Sigmoid colon (tissue), 7 donors: ENCODE results near the gene JPH4. TPM values are rescaled to one million over a fixed set of nuclear protein-coding genes. Genes with fewer than 3 reads are reported as not detected.
A peak's percentile ranks its signal among the peaks of the same experiment; 100 is the strongest.

Source experiments
- DNase-seq: peaks from one replicate; pipeline ENCODE4 v3.0.0-alpha.2; 2019
- H3K27ac ChIP-seq, 4 donors: fragments of 200-600 bp; sonication (generic); one replicate each; pipeline ENCODE4 v1.5.1; 2016 to 2019; ENCODE audit warnings: mild to moderate bottlenecking in 1 of 4
- H3K27me3 ChIP-seq, 3 donors: fragments of 200-600 bp; sonication (generic); one replicate each; pipeline ENCODE4 v1.5.1; 2019; ENCODE audit warnings: mild to moderate bottlenecking in 1 of 3
- H3K36me3 ChIP-seq, 4 donors: fragments of 200-600 bp; sonication (generic); one replicate each; pipeline ENCODE4 v1.5.1; 2016 to 2019
- H3K4me1 ChIP-seq, 4 donors: fragments of 200-600 bp; sonication (generic); one replicate each; pipeline ENCODE4 v1.5.1; 2017 to 2019
- H3K4me3 ChIP-seq, 4 donors: fragments of 200-600 bp; sonication (generic); one replicate each; pipeline ENCODE4 v1.5.1; 2017 to 2019; ENCODE audit warnings: mild to moderate bottlenecking in 2 of 4, moderate library complexity in 1 of 4
- H3K9me3 ChIP-seq, 4 donors: fragments of 200-600 bp in 3 of 4; sonication (generic) in 3 of 4; one replicate each; pipeline versions ENCODE4 v1.5.1 to v1.6.1; 2013 to 2019
- EP300 ChIP-seq, 4 donors: sonication (generic); formaldehyde crosslinking; IDR thresholded peaks; one replicate each; pipeline ENCODE4 v1.6.1; 2017; ENCODE audit warnings: antibody characterized with exemption in 4 of 4
- POLR2A ChIP-seq, 2 donors: fragments of 450-650 bp; IDR thresholded peaks; one replicate each; pipeline ENCODE4 v1.6.1; 2016; ENCODE audit warnings: antibody characterized with exemption in 2 of 2, mild to moderate bottlenecking in 2 of 2, moderate library complexity in 2 of 2
- POLR2AphosphoS5 ChIP-seq, 4 donors: sonication (generic); formaldehyde crosslinking; IDR thresholded peaks; one replicate each; pipeline ENCODE4 v1.6.1; 2017; ENCODE audit warnings: antibody characterized with exemption in 4 of 4
- WGBS, 2 donors: extraction: QIAGEN DNeasy Blood & Tissue Kit; methylation state at CpG; one replicate each; pipeline ENCODE4 v1.1.7; 2013; 5-methylcytosine and 5-hydroxymethylcytosine counted together
- intact Hi-C: fragments of 100-400 bp; cut with DNase I; formaldehyde crosslinking; loops from one replicate; pipeline ENCODE4 v1.15.1; 2023
- polyA plus RNA-seq, 3 donors: library from polyadenylated mRNA; stranded (reverse); fragments of 200-250 nt; gene quantifications; one replicate each; pipeline ENCODE4 v1.2.3, GENCODE V29; 2013
- total RNA-seq, 4 donors: library from RNA; depleted of rRNA; stranded (reverse); fragments of >200 nt; gene quantifications; one replicate each; pipeline ENCODE4 v1.1.0, GENCODE V29; 2016
- TF ChIP-seq, protein P1 (sequence below), 4 experiments: fragments of 450-650 bp in 3 of 4; fragments of 200-600 bp in 1 of 4; IDR thresholded peaks; one replicate each; pipeline ENCODE4 v1.5.1; 2016 to 2019; ENCODE audit warnings: antibody characterized with exemption in 4 of 4, mild to moderate bottlenecking in 3 of 4, moderate library complexity in 2 of 4
- donor health status: healthy with polysubstance abuse.
- donor health status: Bipolar disorder and iron deficiency.
- donor health status: healthy.

Gene JPH4
- total and polyA plus RNA-seq, 7 donors = 0.60 to 3.0 (median 1.6) TPM; not detected in 1

DNA sequence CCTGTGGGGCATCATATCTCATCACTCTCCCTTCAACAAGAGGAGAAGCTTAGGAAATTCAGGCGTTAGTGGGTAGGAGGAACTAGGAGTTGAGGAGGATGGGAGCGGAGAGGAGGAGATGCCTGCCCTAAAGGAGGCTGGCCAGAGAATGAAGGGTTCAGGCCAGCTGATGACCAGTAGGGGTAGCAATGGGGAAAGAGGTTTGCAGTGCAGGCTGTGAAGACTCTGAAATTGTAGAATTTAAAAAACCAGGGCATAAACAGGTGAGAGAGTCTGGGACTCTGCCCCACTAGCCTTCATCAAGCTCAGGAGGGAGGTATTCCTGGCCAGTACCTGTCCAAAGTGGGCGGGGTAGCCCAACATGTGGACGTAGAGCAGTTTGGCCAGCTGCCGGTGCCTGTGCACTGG, 11.8 kb downstream of the JPH4 start:
- intact Hi-C loops = no loop called here
- WGBS, 2 donors = 15 to 22% methylated on average over 5 of the region's 5 CpGs

DNA sequence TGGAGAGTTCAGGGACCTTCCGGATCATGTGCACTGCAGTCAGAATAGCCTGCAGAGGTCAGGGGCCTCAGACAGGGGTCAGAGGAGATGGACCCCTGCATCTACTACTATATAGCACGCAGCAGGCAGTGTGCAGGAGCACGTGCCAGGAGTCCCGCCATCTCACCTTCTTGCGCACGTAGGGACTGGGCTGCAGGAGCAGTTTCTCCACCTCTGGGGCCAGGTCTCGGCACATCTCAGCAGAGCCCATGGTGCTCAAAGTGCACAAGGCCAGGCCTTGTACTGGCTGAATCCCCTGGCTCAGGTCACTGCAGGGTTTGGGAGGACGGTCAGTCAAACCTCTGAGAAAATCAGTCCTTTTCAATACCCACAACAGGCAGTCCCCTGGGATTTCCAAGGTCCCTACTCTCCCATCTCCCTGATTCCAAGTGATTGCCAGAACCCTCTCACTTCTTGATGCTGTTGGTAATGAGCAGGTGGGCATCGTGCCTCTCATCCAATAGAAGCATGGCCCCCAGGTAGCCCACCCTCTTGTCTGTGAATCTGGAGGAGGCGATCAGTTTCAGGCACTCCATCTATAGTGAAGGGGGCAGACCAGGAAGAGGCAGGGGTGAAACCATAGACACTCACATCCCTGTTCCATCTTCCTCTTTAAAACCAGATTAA, 12.3 kb downstream of the JPH4 start:
- intact Hi-C loops = no loop called here
- Histone ChIP-seq H3K9me3 (no peaks in the 10 kb centered on the region), H3K36me3 (no peaks in the 10 kb centered on the region), H3K4me3 (peak overlapping the region in 2 of 4 donors; percentile 54 to 68), H3K4me1 (peaks cover 0 to 19% (median 10%) of the 10 kb centered on the region in 4 donors), H3K27ac (no peak overlapping the region), H3K27me3 (peaks cover 0 to 6% (median 0%) of the 10 kb centered on the region in 3 donors)
- DNase-seq = peak; percentile 57
- 93 to 96% methylated on average over 10 of the region's 10 CpGs for WGBS, 2 donors
- TF ChIP-seq POLR2AphosphoS5 (IDR thresholded peaks at IDR 0.05) (no peak), EP300 (IDR thresholded peaks at IDR 0.05) (no peak), POLR2A (IDR thresholded peaks at IDR 0.05) (no peak)
- TF ChIP-seq, protein P1, sequence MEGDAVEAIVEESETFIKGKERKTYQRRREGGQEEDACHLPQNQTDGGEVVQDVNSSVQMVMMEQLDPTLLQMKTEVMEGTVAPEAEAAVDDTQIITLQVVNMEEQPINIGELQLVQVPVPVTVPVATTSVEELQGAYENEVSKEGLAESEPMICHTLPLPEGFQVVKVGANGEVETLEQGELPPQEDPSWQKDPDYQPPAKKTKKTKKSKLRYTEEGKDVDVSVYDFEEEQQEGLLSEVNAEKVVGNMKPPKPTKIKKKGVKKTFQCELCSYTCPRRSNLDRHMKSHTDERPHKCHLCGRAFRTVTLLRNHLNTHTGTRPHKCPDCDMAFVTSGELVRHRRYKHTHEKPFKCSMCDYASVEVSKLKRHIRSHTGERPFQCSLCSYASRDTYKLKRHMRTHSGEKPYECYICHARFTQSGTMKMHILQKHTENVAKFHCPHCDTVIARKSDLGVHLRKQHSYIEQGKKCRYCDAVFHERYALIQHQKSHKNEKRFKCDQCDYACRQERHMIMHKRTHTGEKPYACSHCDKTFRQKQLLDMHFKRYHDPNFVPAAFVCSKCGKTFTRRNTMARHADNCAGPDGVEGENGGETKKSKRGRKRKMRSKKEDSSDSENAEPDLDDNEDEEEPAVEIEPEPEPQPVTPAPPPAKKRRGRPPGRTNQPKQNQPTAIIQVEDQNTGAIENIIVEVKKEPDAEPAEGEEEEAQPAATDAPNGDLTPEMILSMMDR (IDR thresholded peaks at IDR 0.05) = no peak

More for the DNA sequence above, 11.8 kb downstream of the JPH4 start:
- TF ChIP-seq POLR2AphosphoS5 (IDR thresholded peaks at IDR 0.05) (no peak), POLR2A (IDR thresholded peaks at IDR 0.05) (no peak), EP300 (IDR thresholded peaks at IDR 0.05) (no peak)
- TF ChIP-seq, protein P1 (IDR thresholded peaks at IDR 0.05) = no peak
- Histone ChIP-seq H3K4me1 (peaks cover 0 to 19% (median 10%) of the 10 kb centered on the region in 4 donors), H3K9me3 (no peaks in the 10 kb centered on the region), H3K36me3 (no peaks in the 10 kb centered on the region), H3K4me3 (peak overlapping the region; percentile 50 to 68 (median 60)), H3K27ac (peak overlapping the region; percentile 62 to 73 (median 64)), H3K27me3 (peaks cover 0 to 11% (median 0%) of the 10 kb centered on the region in 3 donors)
- no peak for DNase-seq

DNA sequence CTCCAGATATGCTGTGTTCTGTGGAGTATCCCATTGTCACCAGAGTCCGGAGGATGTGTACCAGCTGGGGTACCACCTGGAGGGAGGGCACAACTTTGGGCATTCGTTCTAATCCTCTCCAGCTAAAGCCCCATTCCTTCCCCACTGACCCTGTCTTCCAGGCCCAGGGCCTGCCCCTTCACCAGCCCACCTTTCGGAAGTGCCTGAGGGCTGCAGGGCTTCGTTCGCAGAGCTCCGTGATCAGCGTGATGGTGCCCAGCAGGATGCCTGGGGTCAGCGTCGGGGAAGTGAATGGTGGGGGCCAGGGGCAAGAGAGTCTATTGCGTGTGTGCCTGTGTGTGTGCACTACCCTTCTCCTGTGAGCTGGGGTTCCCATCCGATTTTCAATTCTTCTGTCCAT, 13.0 kb downstream of the JPH4 start:
- peak in 1 of 4 donors; percentile 8 for TF ChIP-seq POLR2AphosphoS5 (IDR thresholded peaks at IDR 0.05)
- TF ChIP-seq EP300 (IDR thresholded peaks at IDR 0.05) = no peak
- Histone ChIP-seq H3K27ac (no peak overlapping the region), H3K4me1 (peaks cover 0 to 19% (median 10%) of the 10 kb centered on the region in 4 donors), H3K9me3 (no peaks in the 10 kb centered on the region), H3K27me3 (no peaks in the 10 kb centered on the region), H3K36me3 (no peaks in the 10 kb centered on the region), H3K4me3 (no peak overlapping the region)
- intact Hi-C loops = no loop called here
- DNase-seq = peak; percentile 56
- WGBS, 2 donors = 91% methylated on average over 11 of the region's 11 CpGs

DNA sequence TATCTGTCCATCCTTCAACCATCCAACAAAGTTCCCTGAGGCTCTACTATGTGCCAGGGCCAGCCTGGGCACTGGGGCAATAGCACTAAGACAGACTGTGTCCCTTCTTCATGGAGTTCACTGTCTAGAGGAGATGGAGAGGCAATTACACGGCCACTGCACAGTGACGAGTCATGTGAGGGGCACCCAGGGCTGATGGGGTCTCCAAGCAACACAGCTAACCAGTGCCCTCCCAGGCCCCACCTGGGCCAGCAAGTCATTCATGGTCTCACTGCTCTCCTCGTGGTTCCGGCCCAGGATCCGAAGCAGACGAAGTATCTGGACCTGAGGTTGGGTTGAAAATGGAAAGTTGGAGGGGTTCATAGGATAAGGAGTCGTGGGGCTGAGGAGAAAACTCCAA, 13.7 kb downstream of the JPH4 start:
- Histone ChIP-seq H3K27me3 (no peaks in the 10 kb centered on the region), H3K27ac (no peak overlapping the region), H3K36me3 (peaks cover 0 to 5% (median 3%) of the 10 kb centered on the region in 4 donors), H3K4me1 (peaks cover 0 to 19% (median 10%) of the 10 kb centered on the region in 4 donors), H3K4me3 (no peak overlapping the region), H3K9me3 (no peaks in the 10 kb centered on the region)
- WGBS, 2 donors = 85 to 90% methylated on average over 7 of the region's 7 CpGs
- peak; percentile 59 for DNase-seq
- TF ChIP-seq POLR2A (IDR thresholded peaks at IDR 0.05) (no peak), EP300 (IDR thresholded peaks at IDR 0.05) (no peak), POLR2AphosphoS5 (IDR thresholded peaks at IDR 0.05) (no peak)
- TF ChIP-seq, protein P1 (IDR thresholded peaks at IDR 0.05) = no peak
- intact Hi-C loops = no loop called here

DNA sequence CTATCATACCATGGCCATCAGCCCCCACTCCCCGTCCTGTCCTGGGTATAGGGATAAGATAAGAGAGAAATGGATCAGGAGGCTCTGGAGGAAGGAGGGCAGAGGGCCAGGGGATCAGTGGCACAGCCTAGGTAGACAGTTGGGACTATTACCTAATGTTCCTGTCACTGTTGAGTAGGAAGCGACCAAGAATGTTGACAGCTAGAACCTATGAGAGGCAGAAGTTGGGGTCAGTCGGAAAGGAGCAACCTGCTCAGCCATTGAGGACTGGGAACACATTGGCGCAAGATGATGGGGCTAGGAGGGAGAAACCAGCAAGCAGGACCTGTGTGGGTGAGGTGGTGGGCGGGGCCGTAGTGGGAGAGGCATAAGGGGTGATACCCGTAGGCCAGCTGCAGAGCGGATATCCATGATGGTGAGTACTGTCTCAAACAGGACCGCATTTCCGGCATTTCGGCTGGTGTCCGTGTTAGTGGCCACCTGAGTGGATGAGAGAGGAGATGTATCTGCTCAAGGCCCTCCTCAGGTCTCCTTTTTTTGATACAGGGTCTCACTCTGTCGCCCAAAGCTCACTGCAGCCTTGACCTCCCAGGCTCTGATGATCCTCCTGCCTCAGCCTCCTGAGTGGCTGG, 14.3 kb downstream of the JPH4 start:
- Histone ChIP-seq H3K9me3 (no peaks in the 10 kb centered on the region), H3K4me3 (no peak overlapping the region), H3K4me1 (peaks cover 0 to 19% (median 10%) of the 10 kb centered on the region in 4 donors), H3K36me3 (peaks cover 0 to 9% (median 3%) of the 10 kb centered on the region in 4 donors), H3K27ac (no peak overlapping the region), H3K27me3 (no peaks in the 10 kb centered on the region)
- WGBS, 2 donors = 87 to 91% methylated on average over 13 of the region's 13 CpGs
- peak; percentile 62 for DNase-seq
- TF ChIP-seq POLR2A (IDR thresholded peaks at IDR 0.05) (no peak), POLR2AphosphoS5 (IDR thresholded peaks at IDR 0.05) (no peak), EP300 (IDR thresholded peaks at IDR 0.05) (no peak)
- TF ChIP-seq, protein P1 (IDR thresholded peaks at IDR 0.05) = no peak
- intact Hi-C loops = no loop called here
